Neural progenitor cell (in vitro differentiated cells): Measurements from ENCODE around the gene CFAP74. TPM values are rescaled to one million over a fixed set of nuclear protein-coding genes. Genes with fewer than 3 reads are reported as not detected.
A peak's percentile ranks its signal among the peaks of the same experiment; 100 is the strongest.

Experiments used
- DNase-seq: peaks from one replicate; pipeline ENCODE4 v3.0.0-alpha.2; 2016; ENCODE audit warnings: low spot score
- H2AFZ ChIP-seq: fragments of 200-600 bp; sonication (generic); replicated peaks from 2 replicates; pipeline ENCODE4 v1.6.1; 2016; ENCODE audit warnings: antibody characterized with exemption
- H3F3A ChIP-seq: fragments of 200-600 bp; sonication (generic); 2 replicates; pipeline ENCODE4 v1.6.1; 2016; ENCODE audit warnings: antibody characterized with exemption, low read depth
- H3K27ac ChIP-seq: fragments of 200-600 bp; sonication (generic); 2 replicates; pipeline ENCODE4 v1.5.1; 2016; ENCODE audit warnings: mild to moderate bottlenecking
- H3K27me3 ChIP-seq: fragments of 200-600 bp; sonication (generic); 2 replicates; pipeline ENCODE4 v1.6.1; 2016; ENCODE audit warnings: mild to moderate bottlenecking, moderate library complexity
- H3K36me3 ChIP-seq: fragments of 200-600 bp; sonication (generic); 2 replicates; pipeline ENCODE4 v1.5.1; 2016
- H3K4me1 ChIP-seq: fragments of 200-600 bp; sonication (generic); 2 replicates; pipeline ENCODE4 v1.6.1; 2016; ENCODE audit warnings: mixed run types
- H3K4me2 ChIP-seq: fragments of 200-600 bp; sonication (generic); 2 replicates; pipeline ENCODE4 v1.6.1; 2016
- H3K4me3 ChIP-seq: fragments of 200-600 bp; sonication (generic); 2 replicates; pipeline ENCODE4 v1.5.1; 2016
- H3K79me2 ChIP-seq: fragments of 200-600 bp; sonication (generic); 2 replicates; pipeline ENCODE4 v1.6.1; 2016; ENCODE audit warnings: low read depth
- H3K9ac ChIP-seq: fragments of 200-600 bp; sonication (generic); 2 replicates; pipeline ENCODE4 v1.6.1; 2016
- H3K9me3 ChIP-seq: fragments of 200-600 bp; sonication (generic); 2 replicates; pipeline ENCODE4 v1.5.1; 2016; ENCODE audit warnings: low read depth
- H4K20me1 ChIP-seq: fragments of 200-600 bp; sonication (generic); 2 replicates; pipeline ENCODE4 v1.6.1; 2016; ENCODE audit warnings: low read depth
- H3K27ac Mint-ChIP-seq: 3 replicates; pipeline ENCODE4 v1.8.0; 2021; ENCODE audit warnings: mixed read lengths
- H3K27me3 Mint-ChIP-seq: 2 replicates; pipeline ENCODE4 v1.8.0; 2022; ENCODE audit warnings: low read depth, mild to moderate bottlenecking, inconsistent platforms, moderate library complexity, mixed read lengths; ENCODE audit not compliant: insufficient read depth
- H3K36me3 Mint-ChIP-seq: 3 replicates; pipeline ENCODE4 v1.8.0; 2021; ENCODE audit warnings: mixed read lengths
- H3K4me1 Mint-ChIP-seq: 3 replicates; pipeline ENCODE4 v1.8.0; 2021; ENCODE audit warnings: mixed read lengths
- H3K4me3 Mint-ChIP-seq: 3 replicates; pipeline ENCODE4 v1.8.0; 2021; ENCODE audit warnings: mild to moderate bottlenecking, moderate library complexity, mixed read lengths
- H3K9me3 Mint-ChIP-seq: 3 replicates; pipeline ENCODE4 v1.8.0; 2020; ENCODE audit warnings: mixed read lengths
- CTCF ChIP-seq: fragments of 200-600 bp; sonication (generic); IDR thresholded peaks from 2 replicates; pipeline ENCODE4 v1.5.1; 2017; ENCODE audit warnings: antibody characterized with exemption, mild to moderate bottlenecking
- EZH2 ChIP-seq: fragments of 200-600 bp; sonication (generic); IDR thresholded peaks from 2 replicates; pipeline ENCODE4 v1.6.1; 2017; ENCODE audit warnings: antibody characterized with exemption, mild to moderate bottlenecking, moderate library complexity
- EZH2phosphoT487 ChIP-seq: fragments of 200-600 bp; sonication (generic); IDR thresholded peaks from 2 replicates; pipeline ENCODE4 v1.6.1; 2017; ENCODE audit warnings: antibody characterized with exemption
- total RNA-seq: library from RNA; depleted of rRNA; stranded (reverse); fragments of >200 nt; gene quantifications from 2 replicates; pipeline ENCODE4 v1.2.3, GENCODE V29; 2015; ENCODE audit warnings: low replicate concordance

The CFAP74 gene
- total RNA-seq, 1 donor from 2014 or later: not detected

- H4K20me1 ChIP-seq: peaks cover 22% of the 10 kb centered on the region
- peaks cover 6% of the 10 kb centered on the region for H3K36me3 Mint-ChIP-seq
- H3K4me3 Mint-ChIP-seq: peak overlapping the region; percentile 60
- H3K4me2 ChIP-seq: no peak overlapping the region
- H3K27ac Mint-ChIP-seq: peak overlapping the region; percentile 48
- H3K79me2 ChIP-seq: peaks cover 37% of the 10 kb centered on the region
- no peak overlapping the region for H3K9ac ChIP-seq
- no peak overlapping the region for H3K4me3 ChIP-seq
- H3K36me3 ChIP-seq: no peaks in the 10 kb centered on the region
- DNase-seq: no peak
- peaks cover 9% of the 10 kb centered on the region for H3K9me3 Mint-ChIP-seq
- peaks cover 40% of the 10 kb centered on the region for H3K4me1 Mint-ChIP-seq
- H3K9me3 ChIP-seq: no peaks in the 10 kb centered on the region
- H3K27ac ChIP-seq: no peak overlapping the region
- H3F3A ChIP-seq: peaks cover 20% of the 10 kb centered on the region
- no peak overlapping the region for H2AFZ ChIP-seq
- TF ChIP-seq CTCF (no peak), EZH2phosphoT487 (no peak)
- peaks cover 7% of the 10 kb centered on the region for H3K27me3 Mint-ChIP-seq
- peaks cover 28% of the 10 kb centered on the region for H3K4me1 ChIP-seq
- H3K27me3 ChIP-seq: no peaks in the 10 kb centered on the region
Observed at GRCh38 chr1:1893291-1893985, 110.1 kb downstream of the CFAP74 start.

DNA sequence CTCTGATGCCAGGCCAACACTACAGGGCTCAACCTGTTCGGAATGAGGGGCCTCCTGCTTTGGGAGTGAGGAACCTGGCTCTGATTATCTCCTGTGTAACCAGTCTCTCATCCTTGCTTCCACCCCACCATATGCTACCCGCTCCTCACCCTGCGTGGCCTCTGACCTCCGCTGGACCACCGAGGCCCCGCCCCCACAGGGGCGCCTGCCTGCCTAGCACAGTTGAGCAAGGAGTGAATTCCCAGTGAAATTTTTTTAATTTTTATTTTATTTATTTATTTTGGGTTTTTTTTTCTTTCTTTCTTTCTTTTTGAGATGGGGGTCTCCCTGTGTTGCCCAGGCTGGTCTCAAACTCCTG lies 110.8 kb downstream of the CFAP74 start:
- Mint-ChIP-seq H3K27me3 (peaks cover 9% of the 10 kb centered on the region), H3K4me3 (peak overlapping the region; percentile 86), H3K27ac (peak overlapping the region; percentile 83), H3K4me1 (peaks cover 43% of the 10 kb centered on the region), H3K36me3 (peaks cover 11% of the 10 kb centered on the region), H3K9me3 (peaks cover 14% of the 10 kb centered on the region)
- H3K4me1 ChIP-seq: peaks cover 32% of the 10 kb centered on the region
- TF ChIP-seq CTCF (no peak), EZH2phosphoT487 (no peak), EZH2 (no peak)
- peaks cover 44% of the 10 kb centered on the region for H3K79me2 ChIP-seq
- no peak overlapping the region for H3K9ac ChIP-seq
- H4K20me1 ChIP-seq: peaks cover 29% of the 10 kb centered on the region
- H2AFZ ChIP-seq: no peak overlapping the region
- H3K4me3 ChIP-seq: no peak overlapping the region
- no peaks in the 10 kb centered on the region for H3K9me3 ChIP-seq
- peaks cover 3% of the 10 kb centered on the region for H3K36me3 ChIP-seq
- H3K4me2 ChIP-seq: no peak overlapping the region
- no peak overlapping the region for H3K27ac ChIP-seq
- no peaks in the 10 kb centered on the region for H3K27me3 ChIP-seq
- peak; percentile 3 for DNase-seq
- H3F3A ChIP-seq: peaks cover 18% of the 10 kb centered on the region

DNA sequence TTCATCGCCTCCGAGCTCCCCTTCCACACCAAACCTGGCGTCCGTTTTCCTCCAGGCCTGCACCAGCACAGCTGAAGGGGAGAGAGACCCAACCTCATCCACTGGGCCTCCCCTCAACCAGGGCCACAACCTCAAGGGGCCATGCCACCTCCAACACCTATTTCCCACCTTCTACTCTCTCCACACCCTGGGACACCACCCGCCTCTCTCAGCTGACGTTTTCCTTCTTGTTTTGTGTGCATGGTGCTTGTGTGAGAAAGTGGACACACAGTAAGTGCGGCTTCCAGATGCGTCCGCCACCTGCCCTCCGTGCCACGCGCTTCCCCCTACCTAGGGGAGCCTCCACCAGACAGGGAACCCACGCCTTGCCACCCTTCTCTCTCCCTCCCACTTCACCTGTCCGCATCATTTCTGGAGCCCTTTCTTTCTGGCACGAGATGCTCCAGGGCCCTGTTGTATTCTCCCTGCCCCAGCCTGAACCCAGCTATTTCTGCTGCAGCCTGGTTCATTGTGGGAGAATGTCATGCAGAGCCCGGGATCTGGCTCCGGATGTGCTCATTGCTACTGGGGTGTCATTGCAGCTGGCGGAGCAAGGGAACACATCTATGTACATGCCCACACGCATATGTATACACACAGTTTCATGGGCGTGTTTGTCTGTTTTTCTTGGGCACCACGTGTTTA lies 111.4 kb downstream of the CFAP74 start:
- no peaks in the 10 kb centered on the region for H3K27me3 ChIP-seq
- peak overlapping the region; percentile 86 for H3K4me3 Mint-ChIP-seq
- H4K20me1 ChIP-seq: peaks cover 34% of the 10 kb centered on the region

More for the DNA sequence above, 111.4 kb downstream of the CFAP74 start:
- no peak overlapping the region for H3K9ac ChIP-seq
- peaks cover 10% of the 10 kb centered on the region for H3K27me3 Mint-ChIP-seq
- no peak for DNase-seq
- H3K36me3 ChIP-seq: peaks cover 4% of the 10 kb centered on the region
- peaks cover 21% of the 10 kb centered on the region for H3F3A ChIP-seq
- peak overlapping the region; percentile 81 for H3K4me2 ChIP-seq
- H3K9me3 ChIP-seq: no peaks in the 10 kb centered on the region
- H3K4me1 ChIP-seq: peaks cover 32% of the 10 kb centered on the region
- no peak overlapping the region for H2AFZ ChIP-seq
- H3K27ac ChIP-seq: no peak overlapping the region
- peaks cover 49% of the 10 kb centered on the region for H3K79me2 ChIP-seq
- peak overlapping the region; percentile 83 for H3K27ac Mint-ChIP-seq
- H3K9me3 Mint-ChIP-seq: peaks cover 16% of the 10 kb centered on the region
- H3K4me3 ChIP-seq: peak overlapping the region; percentile 87
- TF ChIP-seq EZH2 (no peak), EZH2phosphoT487 (no peak), CTCF (no peak)
- peaks cover 13% of the 10 kb centered on the region for H3K36me3 Mint-ChIP-seq
- H3K4me1 Mint-ChIP-seq: peaks cover 43% of the 10 kb centered on the region
